ENCODE measurements around the gene VSIG10. TPM values are rescaled to one million over a fixed set of nuclear protein-coding genes. Genes with fewer than 3 reads are reported as not detected.

Gene VSIG10
- total RNA-seq, 1 experiment from 2014 or later: 7.7 TPM

GRCh38 chr12:118107011-118107410 is 3.2 kb upstream of the VSIG10 start:
- TF ChIP-seq CTCF (conservative IDR thresholded peaks at IDR 0.05; ENCODE audit: low read depth, low read length) (no peak), EZH2 (IDR thresholded peaks at IDR 0.05; ENCODE audit: borderline replicate concordance, low read depth, low read length, poor library complexity, severe bottlenecking) (no peak)
- CTCF ChIA-PET: no interaction called here
- H3K27ac ChIP-seq (ENCODE audit: low read depth, low read length, poor library complexity, severe bottlenecking): no peak overlapping the region
- no peak for DNase-seq (ENCODE audit: low spot score)
- no TSS peak for BruUV-seq (replicated peaks)
- no peaks in the 10 kb centered on the region for H3K4me1 ChIP-seq (ENCODE audit: insufficient read depth, low read length, poor library complexity, severe bottlenecking)
- no peaks in the 10 kb centered on the region for H3K27me3 ChIP-seq (replicated peaks; ENCODE audit: insufficient read depth, low read depth, low read length, poor library complexity)
- POLR2A ChIA-PET (ENCODE audit: low non-redundant PET): no interaction called here
- H3K9me3 ChIP-seq (ENCODE audit: low read depth, low read length, poor library complexity, severe bottlenecking): no peaks in the 10 kb centered on the region
- no peak overlapping the region for H3K4me3 ChIP-seq (ENCODE audit: low read depth, low read length, poor library complexity, severe bottlenecking)
- H3K36me3 ChIP-seq (ENCODE audit: insufficient read depth, low read length, poor library complexity, severe bottlenecking): no peaks in the 10 kb centered on the region
- intact Hi-C loops (cut with micrococcal nuclease; ENCODE audit: unreplicated experiment): loop anchor here (10.0 kb wide), 1 partner anchor 232 kb away; no protein-coding TSS in a partner anchor

GRCh38 chr12:118103201-118103600 is 610 bp downstream of the VSIG10 start:
- no TSS peak for BruUV-seq (replicated peaks)
- Histone ChIP-seq H3K4me1 (ENCODE audit: insufficient read depth, low read length, poor library complexity, severe bottlenecking) (no peaks in the 10 kb centered on the region), H3K4me3 (ENCODE audit: low read depth, low read length, poor library complexity, severe bottlenecking) (peak overlapping the region; percentile 77), H3K9me3 (ENCODE audit: low read depth, low read length, poor library complexity, severe bottlenecking) (no peaks in the 10 kb centered on the region), H3K27me3 (replicated peaks; ENCODE audit: insufficient read depth, low read depth, low read length, poor library complexity) (no peaks in the 10 kb centered on the region), H3K27ac (ENCODE audit: low read depth, low read length, poor library complexity, severe bottlenecking) (peak overlapping the region; percentile 37), H3K36me3 (ENCODE audit: insufficient read depth, low read length, poor library complexity, severe bottlenecking) (no peaks in the 10 kb centered on the region)
- DNase-seq (ENCODE audit: low spot score): peak; percentile 32
- ChIA-PET CTCF (no interaction called here), POLR2A (ENCODE audit: low non-redundant PET) (no interaction called here)
- intact Hi-C loops (cut with micrococcal nuclease; ENCODE audit: unreplicated experiment): loop anchor here (10.0 kb wide), 1 partner anchor 228 kb away; no protein-coding TSS in a partner anchor
- TF ChIP-seq EZH2 (IDR thresholded peaks at IDR 0.05; ENCODE audit: borderline replicate concordance, low read depth, low read length, poor library complexity, severe bottlenecking) (no peak), CTCF (conservative IDR thresholded peaks at IDR 0.05; ENCODE audit: low read depth, low read length) (no peak)

GRCh38 chr12:118102609-118103008 is 1.2 kb downstream of the VSIG10 start:
- ChIA-PET POLR2A (ENCODE audit: low non-redundant PET) (no interaction called here), CTCF (no interaction called here)
- BruUV-seq (replicated peaks): no TSS peak
- Histone ChIP-seq H3K36me3 (ENCODE audit: insufficient read depth, low read length, poor library complexity, severe bottlenecking) (no peaks in the 10 kb centered on the region), H3K9me3 (ENCODE audit: low read depth, low read length, poor library complexity, severe bottlenecking) (no peaks in the 10 kb centered on the region), H3K4me3 (ENCODE audit: low read depth, low read length, poor library complexity, severe bottlenecking) (peak overlapping the region; percentile 77), H3K27me3 (replicated peaks; ENCODE audit: insufficient read depth, low read depth, low read length, poor library complexity) (no peaks in the 10 kb centered on the region), H3K4me1 (ENCODE audit: insufficient read depth, low read length, poor library complexity, severe bottlenecking) (no peaks in the 10 kb centered on the region), H3K27ac (ENCODE audit: low read depth, low read length, poor library complexity, severe bottlenecking) (no peak overlapping the region)
- TF ChIP-seq CTCF (conservative IDR thresholded peaks at IDR 0.05; ENCODE audit: low read depth, low read length) (no peak), EZH2 (IDR thresholded peaks at IDR 0.05; ENCODE audit: borderline replicate concordance, low read depth, low read length, poor library complexity, severe bottlenecking) (no peak)
- no peak for DNase-seq (ENCODE audit: low spot score)
- intact Hi-C loops (cut with micrococcal nuclease; ENCODE audit: unreplicated experiment): loop anchor here (10.0 kb wide), 1 partner anchor 228 kb away; no protein-coding TSS in a partner anchor

Measured in A673 (cell line).